GM18508 (cell line): ENCODE results near the gene KRTAP20-1.

ENCODE experiments used
- ATAC-seq: cut with Tn5 transposase; IDR thresholded peaks from one replicate; pipeline ENCODE4 v1.9.1; 2021; ENCODE audit warnings: moderate number of reproducible peaks; ENCODE audit not compliant: insufficient read depth, unreplicated experiment

The KRTAP20-1 gene, protein sequence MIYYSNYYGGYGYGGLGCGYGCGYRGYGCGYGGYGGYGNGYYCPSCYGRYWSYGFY

DNA sequence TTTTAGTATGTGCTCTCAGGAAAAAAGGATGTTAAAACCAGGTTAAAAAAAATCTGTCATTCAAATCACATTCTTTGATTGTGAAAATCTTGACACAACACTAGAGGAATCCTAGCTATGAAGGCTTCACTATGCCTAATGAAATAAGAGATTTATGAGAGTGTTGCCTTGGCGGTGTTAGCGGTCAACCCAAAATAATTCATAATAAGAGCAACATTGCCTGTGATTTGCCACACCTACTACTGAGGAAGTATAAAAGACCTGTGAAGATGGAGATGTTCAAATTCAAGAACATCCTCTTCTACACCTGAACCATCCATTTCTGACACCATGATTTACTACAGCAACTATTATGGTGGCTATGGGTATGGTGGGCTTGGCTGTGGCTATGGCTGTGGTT, at the start of gene KRTAP20-1:
Gene KRTAP20-1, plus strand, starts transcription at position 301 of the 400 bp plus-strand sequence. Its CDS starts 30 bp downstream, at position 331.
- no peak for ATAC-seq

DNA sequence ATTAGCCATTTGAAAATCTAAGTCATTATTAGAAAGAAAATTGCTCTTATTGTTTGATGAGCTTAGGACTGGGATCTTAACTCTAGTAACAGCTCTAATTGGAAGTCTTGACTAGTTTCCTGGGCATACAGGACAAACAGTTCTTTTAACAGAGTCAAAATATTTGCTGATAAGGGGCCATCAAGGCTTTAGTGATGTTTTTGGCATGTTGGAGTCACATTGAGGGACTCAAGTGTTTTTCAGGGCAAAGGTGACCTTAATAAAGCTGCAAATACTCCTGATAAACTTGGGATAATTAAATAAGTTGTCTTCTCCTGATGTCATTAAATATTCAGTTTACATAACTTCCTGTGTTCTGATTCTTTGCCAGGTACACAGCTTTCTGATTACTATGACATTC, 48.6 kb upstream of the KRTAP20-1 start:
- no peak for ATAC-seq

- ATAC-seq = no peak
Measured at GRCh38 chr21:30577766-30578165, 38.5 kb upstream of the KRTAP20-1 start.

DNA sequence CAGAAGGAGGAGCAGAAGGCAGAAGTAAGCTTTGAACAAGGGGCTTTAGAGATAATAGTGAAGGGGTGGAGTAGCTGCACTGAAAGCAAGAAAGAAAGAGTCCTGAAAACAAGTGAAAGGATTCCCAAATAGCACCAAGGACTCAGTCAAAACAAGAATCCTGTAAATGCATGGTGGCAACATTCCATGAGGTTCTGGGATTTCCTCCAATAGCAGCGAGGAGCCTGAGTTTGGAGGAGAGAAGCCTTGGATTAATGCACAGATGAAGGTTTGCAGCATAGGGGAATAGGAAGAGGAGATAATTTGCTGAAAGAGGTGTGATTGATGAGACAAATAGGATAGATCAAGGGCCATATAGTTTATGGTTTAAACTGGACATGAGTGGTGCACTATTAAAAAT, 36.9 kb upstream of the KRTAP20-1 start:
- no peak for ATAC-seq

DNA sequence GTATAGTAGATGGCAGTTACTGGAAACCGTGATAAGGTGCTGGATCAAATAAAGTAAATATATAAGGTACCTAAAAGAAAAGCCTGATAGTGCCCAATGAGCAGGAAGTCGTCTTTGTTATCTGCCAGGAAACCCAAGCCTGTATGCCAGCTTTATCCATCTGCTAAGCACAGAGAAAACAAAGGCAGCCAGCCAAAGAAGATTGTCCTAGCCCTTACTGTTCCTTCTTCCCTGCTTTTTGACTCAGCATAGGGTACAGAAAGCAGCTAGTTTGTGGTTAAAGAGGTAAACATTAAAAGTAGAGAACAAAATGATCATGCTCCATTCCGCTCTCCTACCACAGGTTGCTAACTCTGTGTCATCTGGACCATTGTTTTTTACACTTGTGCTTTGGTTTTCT, 36.1 kb upstream of the KRTAP20-1 start:
- ATAC-seq = no peak

DNA sequence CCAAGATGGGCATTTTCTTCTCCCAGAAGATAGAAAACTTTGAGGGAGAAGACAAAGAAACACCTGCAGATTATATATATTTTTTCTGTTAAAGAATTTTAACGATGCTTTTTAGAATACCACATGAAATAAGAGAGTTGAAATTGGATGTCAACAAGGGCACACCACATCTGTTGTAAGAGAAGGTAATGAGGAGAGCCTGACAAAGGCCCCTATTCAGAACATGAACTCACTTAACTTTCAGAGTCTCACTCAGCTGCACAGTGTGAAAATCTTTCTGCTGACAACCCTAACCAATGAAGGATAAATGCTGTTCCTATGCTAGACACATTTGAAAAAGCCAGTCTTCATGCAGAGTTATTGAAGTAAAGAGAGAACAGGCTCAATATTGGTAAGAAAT, 33.4 kb upstream of the KRTAP20-1 start:
- ATAC-seq = no peak

DNA sequence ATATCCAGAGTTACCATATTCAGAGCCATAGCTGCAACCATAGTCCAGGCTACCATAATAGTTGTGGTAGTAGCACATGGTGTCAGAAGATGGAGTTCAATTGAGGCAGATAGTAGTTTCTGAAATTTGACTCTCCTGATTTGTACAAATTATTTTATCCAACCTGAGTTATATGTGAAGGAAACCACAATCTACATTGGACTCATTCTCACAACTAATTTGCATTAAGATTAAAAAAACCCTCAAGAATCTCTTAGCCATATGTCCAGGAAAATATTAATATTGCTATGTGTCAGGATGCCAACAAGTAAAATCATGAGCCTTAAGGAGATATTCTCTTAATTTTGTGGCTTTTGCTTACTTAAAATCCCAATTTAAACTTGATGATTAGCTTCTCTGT, 25.9 kb upstream of the KRTAP20-1 start, which contains the start of gene KRTAP22-2:
Gene KRTAP22-2, minus strand, starts transcription at position 101 of the 400 bp plus-strand sequence.
- no peak for ATAC-seq

DNA sequence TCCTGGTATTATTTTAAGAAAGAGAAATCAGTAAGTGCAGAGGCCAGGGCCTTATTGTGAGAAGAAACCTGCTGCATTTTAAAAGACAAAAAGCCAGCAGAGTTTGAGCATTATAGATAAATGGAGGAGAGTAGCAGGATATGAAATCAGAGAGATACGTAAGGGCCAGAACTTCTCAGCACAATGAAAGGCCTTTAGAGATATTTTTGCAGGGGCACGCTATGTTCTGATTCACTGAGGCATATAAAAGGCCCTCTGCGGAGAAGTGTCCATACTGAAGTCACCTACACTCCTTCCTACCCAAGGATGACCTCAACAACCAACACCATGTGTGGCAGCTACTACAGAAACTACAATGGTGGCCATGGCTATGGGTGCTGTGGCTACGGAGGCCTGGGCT, 24.1 kb upstream of the KRTAP20-1 start, which contains the start of gene KRTAP6-3:
Gene KRTAP6-3, plus strand, starts transcription at position 301 of the 400 bp plus-strand sequence. Its CDS starts 6 bp downstream, at position 307.
- no peak for ATAC-seq

GRCh38 chr21:30598802-30599201, 17.4 kb upstream of the KRTAP20-1 start, which contains the start of gene KRTAP6-2:
TSS of gene KRTAP6-2 (minus strand) at chr21:30598902. CDS start at chr21:30598874, 28 bp downstream.
- no peak for ATAC-seq

- no peak for ATAC-seq
Measured at GRCh38 chr21:30600787-30601186, 15.4 kb upstream of the KRTAP20-1 start, which contains the start of gene KRTAP22-1. TSS of gene KRTAP22-1 (plus strand) at chr21:30601087.

DNA sequence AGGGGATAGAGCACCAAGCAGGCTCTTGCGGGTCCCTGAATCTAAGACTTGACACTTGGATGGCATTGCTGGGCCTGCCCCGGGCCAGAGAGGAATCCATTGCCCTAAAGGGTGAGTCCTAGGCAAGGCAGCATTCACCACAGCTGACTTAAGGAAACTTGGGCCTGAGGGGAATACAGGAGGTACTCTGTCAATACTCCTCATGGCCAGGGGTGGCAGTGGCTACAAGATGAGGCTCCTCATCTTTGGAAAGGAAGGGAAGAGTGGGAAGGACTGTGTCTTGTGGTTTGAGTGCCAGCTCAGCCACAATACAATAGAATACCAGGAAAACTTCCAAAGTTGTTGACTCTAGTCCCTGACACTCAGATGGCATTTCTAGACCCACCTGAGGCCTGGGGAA, 10.3 kb upstream of the KRTAP20-1 start:
- no peak for ATAC-seq

DNA sequence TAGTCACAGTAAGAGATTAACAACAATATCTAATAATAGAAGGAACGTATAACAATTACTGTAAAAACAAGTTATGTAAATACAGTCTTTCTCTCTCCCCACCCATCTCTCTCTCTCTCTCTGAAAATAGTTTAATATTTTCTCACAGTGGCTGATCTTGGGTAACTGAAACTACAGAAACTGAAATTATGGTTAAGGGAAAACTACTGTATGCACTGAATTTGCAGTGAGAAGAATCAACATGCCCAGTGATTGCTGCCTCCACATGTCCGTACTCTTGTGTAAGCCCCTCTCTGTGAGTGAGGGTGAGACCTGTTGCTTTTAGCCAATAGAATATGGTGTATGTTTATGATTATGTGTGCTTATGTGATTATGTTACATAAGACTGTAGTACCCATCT, 4.1 kb upstream of the KRTAP20-1 start:
- no peak for ATAC-seq

GRCh38 chr21:30613836-30614235, 2.4 kb upstream of the KRTAP20-1 start, which contains the start of gene KRTAP6-1:
TSS of gene KRTAP6-1 (minus strand) at chr21:30613930. CDS start at chr21:30613904, 26 bp downstream.
- ATAC-seq = no peak

DNA sequence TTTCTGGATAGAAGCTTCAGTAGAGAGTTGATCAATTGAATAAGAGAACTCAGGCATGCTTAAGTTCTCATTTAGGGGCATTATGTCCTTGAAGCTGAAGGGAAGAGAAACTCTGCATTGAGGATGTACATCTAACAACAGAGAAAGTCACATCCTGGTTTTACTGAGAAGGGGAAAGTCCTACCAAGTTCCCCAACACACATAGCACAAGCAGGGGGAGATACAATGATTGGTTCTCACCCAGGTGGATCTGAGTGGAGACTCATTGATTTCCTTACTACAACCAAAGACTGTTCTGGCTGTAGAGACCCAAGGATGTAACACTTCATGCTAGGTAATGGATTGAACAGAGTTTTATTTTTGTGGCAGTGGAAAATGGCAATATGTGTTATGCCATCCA, 1.0 kb upstream of the KRTAP20-1 start:
- no peak for ATAC-seq

GRCh38 chr21:30620080-30620479, 3.9 kb downstream of the KRTAP20-1 start:
- no peak for ATAC-seq

DNA sequence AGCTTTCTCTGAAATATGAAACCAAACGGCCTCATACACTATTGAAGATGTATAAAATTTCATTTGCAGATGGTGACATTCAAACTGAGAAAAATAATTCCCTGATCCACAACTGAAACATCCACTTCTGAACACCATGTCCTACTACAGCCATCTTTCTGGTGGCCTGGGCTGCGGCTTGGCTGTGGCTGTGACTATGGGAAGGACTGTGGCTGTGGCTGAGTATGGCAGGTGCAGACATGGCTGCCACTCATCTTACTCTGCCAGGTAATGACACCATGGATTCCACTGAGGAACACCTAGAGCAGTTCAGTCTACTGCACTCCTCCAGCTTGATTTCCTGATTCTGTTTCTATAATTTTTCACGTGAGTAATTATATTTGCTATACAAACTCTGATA, 4.3 kb downstream of the KRTAP20-1 start, which contains the start of gene KRTAP20-4:
Gene KRTAP20-4, plus strand, starts transcription at position 106 of the 400 bp plus-strand sequence.
- ATAC-seq = no peak

DNA sequence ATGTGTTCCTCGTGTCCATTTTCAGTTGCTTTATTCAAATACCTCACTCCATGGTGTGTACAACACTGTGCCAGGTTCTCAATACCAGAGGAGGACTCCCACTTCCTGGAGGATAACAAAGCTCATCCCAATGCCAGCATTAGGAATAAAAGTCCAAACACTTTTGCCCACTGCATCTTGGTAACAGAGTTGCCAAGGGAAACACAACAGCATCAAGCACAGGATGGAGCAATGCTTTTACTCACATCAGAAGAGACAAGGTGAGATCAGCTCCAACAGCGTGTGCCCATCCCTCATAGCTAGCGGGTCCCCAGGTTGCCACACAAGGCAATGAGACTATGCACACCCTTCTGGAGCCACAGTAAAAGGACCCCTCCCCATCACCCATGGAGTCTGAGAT, 7.1 kb downstream of the KRTAP20-1 start:
- no peak for ATAC-seq

- no peak for ATAC-seq
Measured at GRCh38 chr21:30625449-30626165, 9.4 kb downstream of the KRTAP20-1 start.

GRCh38 chr21:30628109-30628508, 11.9 kb downstream of the KRTAP20-1 start:
- no peak for ATAC-seq

GRCh38 chr21:30629200-30629599, 13.0 kb downstream of the KRTAP20-1 start:
- no peak for ATAC-seq

- no peak for ATAC-seq
Measured at GRCh38 chr21:30634906-30635305, 18.7 kb downstream of the KRTAP20-1 start, which contains the start of gene KRTAP20-2. TSS of gene KRTAP20-2 (plus strand) at chr21:30635206. CDS start at chr21:30635264, 58 bp downstream.
